Stimulated activated CD8-positive, alpha-beta memory T cell treated with anti-CD3 and anti-CD28 coated beads, Interleukin-7, amount 100 ng/mL, for 48 hours (primary cell): ENCODE measurements around the gene LDB1.

Experiments used
- DNase-seq, 2 donors: peaks; one replicate each; pipeline ENCODE4 v3.0.0-alpha.2; 2020; ENCODE audit warnings: low read depth in 1 of 2; ENCODE audit errors: extremely low read depth in 1 of 2

Gene LDB1

DNA sequence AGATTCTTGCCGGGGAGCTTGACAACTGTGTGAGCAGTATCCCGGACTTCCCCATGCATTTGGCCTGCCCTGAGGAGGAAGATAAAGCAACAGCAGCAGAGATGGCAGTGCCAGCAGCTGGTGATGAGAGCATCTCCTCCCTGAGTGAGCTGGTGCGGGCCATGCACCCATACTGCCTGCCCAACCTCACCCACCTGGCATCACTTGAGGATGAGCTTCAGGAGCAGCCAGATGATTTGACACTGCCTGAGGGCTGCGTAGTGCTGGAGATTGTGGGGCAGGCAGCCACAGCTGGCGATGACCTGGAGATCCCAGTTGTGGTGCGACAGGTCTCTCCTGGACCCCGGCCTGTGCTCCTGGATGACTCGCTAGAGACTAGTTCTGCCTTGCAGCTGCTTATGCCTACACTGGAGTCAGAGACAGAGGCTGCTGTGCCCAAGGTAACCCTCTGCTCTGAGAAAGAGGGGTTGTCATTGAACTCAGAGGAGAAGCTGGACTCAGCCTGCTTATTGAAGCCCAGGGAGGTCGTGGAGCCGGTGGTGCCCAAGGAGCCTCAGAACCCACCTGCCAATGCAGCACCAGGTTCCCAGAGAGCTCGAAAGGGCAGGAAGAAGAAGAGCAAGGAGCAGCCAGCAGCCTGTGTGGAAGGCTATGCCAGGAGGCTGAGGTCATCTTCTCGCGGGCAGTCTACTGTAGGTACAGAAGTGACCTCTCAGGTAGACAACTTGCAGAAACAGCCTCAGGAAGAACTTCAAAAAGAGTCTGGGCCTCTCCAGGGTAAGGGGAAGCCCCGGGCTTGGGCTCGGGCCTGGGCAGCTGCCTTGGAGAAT, 19.3 kb upstream of the LDB1 start:
- no peak for DNase-seq

DNA sequence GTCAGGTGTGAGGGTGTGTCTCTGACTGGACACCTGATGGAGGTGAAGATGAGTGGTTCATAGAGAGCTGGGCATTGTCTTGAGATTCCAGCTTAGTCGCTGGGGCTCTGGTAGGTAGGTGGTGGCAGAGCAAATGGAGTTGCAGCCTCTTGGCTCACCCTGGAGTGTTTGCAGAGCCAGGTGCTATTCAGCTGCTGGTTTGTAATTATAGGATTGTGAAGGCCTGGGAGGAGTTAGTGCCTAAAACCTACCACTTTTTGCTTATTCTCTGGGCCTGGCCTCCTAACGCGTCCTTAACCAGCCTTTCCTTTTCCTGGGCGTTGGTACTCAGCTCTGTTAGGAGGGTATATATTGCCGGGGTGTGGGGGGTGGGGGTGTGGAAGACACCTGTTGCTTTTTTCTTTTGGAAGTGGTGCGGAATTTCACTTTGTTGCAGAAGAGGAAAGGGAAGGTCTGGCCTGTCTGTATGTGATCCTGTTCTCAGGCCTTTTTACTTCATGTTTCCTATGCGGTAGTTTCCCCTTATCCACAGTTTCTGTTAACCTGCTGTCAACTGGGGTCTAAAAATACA, 15.9 kb upstream of the LDB1 start:
- no peak for DNase-seq

DNA sequence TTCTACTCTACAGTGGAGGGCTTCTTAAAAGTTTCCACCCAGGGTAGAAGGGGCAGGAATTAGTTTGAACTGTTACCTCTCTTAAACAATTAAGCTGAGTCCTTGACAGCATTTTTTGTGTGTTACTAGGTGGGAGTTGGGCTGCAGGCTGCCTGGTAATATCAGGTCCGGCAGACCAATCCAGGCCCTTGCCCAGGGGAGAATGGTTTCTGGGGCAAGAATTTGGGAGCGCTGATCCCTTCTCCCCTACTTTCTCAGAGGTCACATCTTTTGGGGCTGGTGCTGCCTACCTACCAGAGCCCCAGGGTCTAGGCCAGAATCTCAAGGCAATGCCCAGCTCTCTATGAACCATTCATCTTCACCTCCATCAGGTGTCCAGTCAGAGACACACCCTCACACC, 14.2 kb upstream of the LDB1 start:
- DNase-seq = no peak

DNA sequence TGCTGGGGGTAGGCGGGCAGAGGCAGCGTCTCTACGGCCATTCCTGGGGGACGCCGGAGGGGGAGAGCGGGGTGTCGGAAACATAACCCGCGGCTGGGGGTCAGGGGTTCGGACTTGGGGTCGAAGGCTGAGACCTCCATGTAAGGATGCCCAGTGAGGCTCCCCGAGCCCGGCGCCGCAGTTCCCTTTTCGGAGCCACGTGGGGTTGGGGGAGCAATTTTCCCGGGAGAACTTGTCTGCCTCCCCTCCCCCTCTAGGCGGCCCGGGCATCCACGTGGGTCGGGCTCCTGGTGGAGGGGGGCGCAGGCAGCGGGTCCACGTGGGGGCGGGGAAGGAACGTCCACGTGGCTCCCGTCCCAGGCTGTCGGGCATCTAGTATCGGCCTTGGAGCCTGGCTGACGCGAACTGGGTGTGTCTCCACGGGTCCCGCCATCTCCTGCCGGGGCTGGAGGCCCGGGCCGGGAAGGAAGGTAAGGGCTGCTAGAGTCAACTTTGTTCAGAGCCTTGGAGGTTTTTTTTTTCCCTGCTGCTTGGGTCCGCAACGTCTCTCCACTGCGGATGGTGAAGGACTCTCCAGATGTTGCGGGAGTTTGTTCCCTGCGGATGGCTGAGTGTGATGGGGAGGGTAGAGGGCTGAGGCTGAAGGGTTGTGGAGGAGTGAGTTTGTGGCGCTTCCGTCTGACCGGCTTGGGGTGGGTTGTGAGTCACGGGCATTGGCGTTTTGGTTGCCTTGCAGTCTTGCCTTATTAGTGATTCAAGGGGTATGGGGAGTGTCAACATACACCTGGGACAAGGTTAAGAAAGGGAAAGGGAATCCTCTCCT, 13.4 kb upstream of the LDB1 start:
- peak; percentile 58 to 62 for DNase-seq

DNA sequence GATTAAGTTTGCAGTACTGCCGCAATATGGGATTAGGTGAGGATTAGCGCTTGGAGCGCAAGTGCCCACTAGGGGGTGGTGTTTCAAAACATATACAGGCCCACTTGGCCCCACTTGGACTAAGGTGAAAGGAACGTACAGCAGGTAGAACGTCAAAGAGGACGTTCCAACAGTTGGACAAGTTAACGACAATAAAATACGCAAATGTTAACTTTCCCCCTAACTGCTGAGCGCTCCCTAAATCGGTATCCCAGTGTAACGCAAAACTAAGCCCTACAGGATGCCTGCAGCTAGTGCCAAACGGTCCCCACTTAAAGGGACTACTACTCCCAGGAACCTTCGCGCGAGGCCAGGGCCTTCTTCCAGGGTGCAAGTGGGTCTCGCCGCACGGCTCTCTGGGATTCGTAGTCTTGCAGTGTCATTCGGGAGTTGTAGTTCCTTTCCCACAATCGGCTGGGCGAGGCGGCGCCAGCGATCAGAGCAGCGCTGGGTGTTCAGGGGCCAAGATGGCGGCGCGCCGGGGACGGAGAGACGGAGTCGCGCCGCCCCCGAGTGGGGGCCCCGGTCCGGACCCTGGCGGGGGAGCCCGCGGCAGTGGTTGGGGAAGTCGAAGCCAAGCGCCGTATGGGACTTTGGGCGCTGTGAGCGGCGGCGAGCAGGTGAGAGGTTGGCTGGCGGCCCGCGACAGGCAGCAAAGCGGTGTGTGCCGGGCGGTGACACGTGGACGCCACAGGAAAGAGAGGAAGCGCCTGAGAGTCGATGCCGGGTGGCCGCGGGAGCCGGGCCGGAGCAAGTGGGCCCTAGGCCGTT, 12.6 kb upstream of the LDB1 start, which contains the start of gene PPRC1:
TSS of gene PPRC1 (plus strand) at position 478 of the 810 bp plus-strand sequence. CDS start at position 507, 29 bp downstream.
- peak; percentile 91 to 98 for DNase-seq

DNA sequence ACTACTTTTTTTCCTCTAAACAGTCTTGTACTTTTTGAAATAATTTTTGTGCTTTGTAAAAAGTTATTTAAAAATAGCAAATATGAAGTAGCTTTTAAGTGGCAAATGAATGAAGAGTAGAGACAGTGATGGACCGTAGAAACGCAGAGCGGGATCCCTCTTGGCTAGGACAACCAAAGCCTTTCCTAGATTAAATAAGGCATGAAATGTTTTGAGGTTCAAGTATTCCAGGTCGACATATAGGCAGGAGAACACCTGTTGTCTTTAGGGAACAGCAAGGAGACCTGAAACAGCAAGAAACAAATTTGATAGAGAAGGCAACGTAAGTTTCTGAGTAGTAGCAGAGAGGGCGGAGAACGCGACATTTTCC, 12.0 kb upstream of the LDB1 start:
- DNase-seq = no peak

DNA sequence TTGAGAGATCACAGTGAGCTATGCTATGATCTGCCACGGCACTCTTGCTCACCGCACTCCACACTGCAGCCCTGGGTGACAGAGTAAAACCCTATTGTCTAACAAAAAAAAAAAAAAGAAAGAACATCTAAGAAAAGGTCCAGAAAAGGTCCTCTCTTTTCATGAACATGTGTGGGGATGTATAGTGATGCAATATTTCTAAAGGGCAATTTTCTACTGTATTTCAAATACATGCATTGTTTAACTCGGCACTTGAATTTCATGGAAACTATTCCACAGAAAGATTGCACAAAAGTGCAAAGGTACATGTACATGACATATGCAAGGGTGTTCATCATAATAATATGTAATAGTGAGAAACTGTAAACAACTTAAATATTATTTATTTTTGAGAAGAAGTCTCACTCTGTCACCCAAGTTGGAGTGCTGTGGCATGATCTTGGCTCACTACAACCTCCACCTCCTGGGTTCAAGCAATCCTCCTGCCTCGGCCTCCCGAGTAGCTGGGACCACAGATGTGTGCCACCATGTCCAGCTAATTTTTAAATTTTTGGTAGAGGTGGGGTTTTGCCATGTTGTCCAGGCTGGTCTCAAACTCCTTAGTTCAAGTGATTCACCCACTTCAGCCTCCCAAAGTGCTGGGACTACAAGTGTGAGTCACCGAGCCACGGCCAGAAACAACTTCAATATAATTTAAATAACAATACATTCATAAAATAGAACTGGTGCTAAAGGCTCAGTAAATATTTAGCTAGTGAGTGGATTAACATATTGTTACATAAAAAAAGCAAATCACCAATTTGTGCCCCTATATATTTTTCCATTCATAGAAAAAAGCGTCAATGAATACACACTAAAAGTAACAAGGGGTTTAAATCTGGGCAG, 11.4 kb upstream of the LDB1 start:
- no peak for DNase-seq

DNA sequence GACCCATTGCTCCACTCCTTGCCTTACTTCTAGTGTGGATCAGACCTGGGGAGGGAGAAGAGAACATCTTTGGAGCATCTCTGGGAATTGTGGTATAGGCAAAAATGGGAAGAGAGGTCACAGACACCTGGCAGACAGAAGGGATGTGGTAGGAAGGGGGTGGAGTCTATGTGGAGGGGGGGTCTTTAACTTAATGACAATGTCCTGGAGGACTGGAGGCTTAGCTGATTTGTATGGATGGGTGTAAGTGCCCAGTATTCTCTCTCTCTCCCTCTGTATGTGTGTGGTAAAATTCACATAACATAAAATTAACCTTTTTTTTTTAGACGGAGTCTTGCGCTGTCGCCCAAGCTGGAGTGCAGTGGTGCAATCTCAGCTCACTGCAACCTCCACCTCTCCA, 3.1 kb upstream of the LDB1 start:
- DNase-seq = no peak

DNA sequence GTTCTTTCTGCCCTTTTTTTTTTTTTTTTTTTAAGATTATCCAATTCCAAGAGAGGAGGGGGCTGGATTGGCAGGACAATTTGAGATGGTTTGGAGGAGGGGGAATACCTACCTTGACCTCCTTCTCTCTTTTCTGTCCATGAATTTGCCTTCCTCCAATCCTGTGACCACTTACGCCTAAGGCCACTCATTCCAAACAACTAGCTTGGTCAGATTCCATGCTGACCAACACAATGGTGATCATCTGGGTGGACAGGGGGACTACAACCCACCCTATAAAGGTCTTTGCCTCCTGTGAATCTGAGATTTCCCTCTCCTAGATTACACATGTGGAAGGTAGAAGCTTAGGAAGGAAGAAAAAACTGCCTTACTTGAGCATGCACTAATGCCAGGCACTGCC, 2.3 kb upstream of the LDB1 start:
- DNase-seq = no peak

DNA sequence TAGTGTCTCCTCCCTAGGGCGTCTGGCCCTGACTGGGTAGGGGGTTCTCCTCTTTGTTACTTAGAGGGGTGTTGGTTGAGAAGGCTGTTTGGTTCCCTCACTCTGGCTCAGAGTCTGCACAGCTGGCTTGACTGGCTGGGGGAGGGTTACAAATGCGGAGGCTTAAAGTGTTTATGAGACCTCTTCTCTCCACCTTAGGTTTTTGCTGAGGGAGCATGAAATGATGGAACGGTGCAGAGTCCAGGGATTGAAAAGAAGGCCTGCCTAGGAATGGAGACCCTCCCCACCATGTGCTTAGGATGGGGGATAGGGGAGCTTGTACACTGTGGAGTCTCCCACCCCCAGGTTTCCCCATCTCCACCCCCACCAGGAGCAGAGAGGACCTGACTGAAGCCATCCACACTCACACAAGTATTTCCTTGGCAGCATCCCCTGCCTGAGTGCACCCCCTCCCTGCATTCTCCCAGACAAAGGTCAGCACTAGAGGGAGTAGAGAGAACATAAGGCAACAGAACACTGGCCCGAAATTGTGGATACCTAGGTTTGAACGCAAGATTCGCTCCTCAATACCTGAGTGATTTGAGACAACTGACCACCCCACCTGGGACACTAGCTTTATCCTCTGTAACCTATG, 1.7 kb upstream of the LDB1 start:
- no peak for DNase-seq

DNA sequence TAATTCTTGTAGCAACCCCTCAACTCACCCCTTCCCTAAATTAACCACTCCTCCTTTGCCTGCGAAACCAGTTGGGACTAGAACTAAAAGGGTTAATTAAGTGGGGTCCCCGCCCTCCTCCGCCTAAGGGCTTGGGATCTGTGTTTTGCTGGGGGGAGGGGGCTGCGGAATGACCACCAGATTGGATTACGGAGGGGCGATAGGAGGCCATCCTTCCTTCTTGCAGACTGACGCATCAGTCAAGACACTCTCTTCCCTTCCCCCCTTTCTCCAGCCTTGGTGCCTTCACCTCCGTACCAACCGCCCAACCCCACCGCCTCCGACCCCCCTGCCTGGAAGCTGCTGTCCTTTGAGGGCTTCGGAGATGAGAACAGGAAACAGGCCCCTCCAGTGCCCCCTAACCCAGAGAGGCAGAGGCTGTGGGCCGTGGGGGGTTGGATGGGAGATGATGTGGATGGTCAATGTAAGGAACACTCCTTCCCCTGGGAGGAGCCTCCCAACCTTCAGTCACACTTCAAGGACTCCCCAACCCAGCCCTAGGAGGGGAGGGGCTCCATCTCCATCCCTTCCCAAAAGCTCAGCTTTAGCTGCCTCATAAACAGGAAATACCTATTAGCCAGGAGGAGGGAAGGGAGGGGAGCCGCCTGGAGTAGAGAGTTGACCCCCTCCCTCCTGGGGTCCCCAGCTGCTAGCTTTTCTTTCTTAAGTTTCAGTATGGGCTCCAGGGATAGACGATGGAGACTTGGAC, 997 bp upstream of the LDB1 start:
- no peak for DNase-seq

DNA sequence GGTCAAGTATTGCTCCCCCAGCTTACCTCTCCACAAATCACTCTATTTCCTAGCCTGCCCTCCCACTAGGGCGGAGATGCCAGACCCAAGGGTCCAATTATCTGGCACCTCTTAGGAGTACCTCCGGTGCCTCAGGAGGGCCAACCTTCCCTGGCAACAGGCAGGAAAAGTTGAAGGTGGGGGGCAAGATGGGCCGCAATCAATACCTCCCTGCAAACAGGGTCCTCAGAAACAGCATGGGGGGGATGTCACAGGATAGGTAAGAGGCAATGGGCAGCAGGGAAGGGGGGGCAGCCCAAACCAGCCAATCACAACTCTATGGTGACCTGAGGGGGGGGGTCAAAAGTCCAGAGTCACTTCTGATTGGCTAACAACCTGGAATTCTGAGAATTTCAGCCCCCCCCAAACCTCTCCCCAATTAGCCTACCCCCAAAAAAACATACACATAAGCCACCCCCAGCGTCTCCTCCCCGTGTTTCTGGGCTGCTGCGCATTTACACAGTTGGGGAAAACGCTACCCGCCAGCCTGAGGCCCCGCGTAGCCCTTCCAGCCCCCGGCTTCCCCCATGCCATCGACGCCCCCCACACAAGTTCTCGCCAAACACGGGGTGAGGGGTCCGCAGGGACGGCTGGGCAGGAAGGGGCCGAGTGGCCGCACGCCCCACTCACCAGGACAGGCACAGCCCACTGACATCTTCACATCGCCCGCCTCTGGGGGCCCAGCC, 589 bp downstream of the LDB1 start:
- DNase-seq = peak; percentile 37 to 61

DNA sequence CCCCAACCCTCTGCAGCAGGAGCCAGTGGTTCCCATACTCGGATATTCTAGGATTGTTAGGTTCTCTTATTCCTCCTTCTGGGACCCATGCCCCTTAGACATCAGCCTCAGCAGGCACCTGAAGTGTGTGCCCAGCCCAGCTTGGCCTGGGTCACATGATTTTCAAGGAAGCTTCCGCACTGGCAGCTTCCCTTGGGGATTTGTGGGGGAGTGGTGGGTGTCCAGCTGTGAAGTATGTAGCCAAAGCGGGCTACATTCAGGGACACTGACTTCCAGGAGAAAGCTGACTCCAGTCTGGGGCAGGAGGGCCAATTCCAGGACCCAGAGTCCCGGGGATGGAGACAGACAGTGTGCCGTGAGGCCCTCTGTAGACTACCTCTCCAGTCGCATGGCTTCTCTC, 1.3 kb downstream of the LDB1 start:
- no peak for DNase-seq

DNA sequence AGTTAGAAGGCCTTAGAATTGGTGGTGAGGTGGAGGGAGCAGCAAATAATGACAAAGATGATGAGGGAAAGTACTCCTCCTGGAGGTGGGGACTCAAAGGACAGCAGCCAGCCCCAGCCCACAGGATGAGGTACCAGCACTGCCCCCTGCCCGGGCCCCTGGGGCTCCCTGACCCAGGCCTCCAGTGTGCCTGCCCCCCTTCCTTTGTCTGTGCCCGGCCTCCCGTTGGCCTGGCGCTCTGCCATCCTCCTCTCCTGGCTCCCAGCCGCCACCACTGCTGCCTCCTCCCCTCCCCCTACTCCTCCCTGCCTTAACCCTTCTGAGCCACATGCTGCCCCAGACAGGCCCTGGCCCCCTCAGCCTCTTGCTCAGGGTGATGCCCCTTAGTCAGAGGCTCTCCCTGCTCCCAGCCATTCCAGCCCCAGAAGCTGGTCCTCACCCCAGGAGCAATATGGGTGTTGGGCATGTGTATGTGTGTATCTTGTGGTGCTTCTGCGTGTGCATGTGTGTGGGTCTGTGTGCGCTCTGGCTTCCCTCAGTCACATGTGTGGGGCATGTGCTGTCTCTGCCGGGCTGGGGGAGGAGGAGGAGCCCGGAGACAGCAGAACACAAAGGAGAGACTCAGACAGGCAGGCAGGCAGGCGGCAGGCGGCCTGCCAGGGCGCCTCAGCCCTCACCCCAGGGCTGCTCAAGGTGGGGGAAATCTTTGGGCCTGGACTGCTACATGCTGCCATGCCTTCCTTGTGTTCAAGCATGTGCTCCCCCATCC, 2.6 kb downstream of the LDB1 start:
- peak; percentile 37 to 45 for DNase-seq

DNA sequence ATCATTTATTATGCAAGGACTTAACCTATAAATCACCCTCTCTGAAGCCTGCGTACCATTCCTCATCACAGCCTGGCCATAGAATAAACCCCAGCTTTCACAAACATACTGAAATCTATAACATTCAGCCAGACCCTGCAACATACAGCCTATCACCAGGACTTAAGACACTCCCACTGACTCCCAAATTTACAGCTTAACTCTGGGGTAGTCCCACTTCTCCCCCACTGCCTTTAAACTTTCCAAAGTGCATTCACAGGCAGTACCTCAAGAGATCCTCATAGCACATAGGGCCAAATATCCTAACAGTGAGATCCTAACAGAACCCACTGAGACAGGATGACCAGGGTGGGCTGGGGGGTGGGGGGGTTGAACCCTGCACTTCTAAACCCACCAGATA, 3.5 kb downstream of the LDB1 start:
- DNase-seq = no peak

DNA sequence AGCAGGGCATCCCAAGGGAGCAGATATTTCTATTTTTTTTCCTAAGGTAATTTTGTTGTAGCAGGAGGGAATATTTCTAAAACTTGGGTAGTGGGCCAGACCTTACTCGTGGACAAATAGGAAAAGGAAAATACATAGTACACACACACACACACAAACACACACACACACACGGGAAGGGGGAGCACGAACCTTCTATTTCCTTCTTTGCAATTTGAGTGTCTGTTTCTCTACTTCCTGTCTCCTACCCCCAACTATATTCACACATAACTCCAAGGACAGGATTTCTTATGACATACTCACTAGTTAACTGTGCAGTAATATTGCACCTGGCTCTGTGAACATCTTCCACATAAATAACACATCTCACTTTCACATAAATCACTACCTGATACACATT, 4.4 kb downstream of the LDB1 start:
- no peak for DNase-seq

DNA sequence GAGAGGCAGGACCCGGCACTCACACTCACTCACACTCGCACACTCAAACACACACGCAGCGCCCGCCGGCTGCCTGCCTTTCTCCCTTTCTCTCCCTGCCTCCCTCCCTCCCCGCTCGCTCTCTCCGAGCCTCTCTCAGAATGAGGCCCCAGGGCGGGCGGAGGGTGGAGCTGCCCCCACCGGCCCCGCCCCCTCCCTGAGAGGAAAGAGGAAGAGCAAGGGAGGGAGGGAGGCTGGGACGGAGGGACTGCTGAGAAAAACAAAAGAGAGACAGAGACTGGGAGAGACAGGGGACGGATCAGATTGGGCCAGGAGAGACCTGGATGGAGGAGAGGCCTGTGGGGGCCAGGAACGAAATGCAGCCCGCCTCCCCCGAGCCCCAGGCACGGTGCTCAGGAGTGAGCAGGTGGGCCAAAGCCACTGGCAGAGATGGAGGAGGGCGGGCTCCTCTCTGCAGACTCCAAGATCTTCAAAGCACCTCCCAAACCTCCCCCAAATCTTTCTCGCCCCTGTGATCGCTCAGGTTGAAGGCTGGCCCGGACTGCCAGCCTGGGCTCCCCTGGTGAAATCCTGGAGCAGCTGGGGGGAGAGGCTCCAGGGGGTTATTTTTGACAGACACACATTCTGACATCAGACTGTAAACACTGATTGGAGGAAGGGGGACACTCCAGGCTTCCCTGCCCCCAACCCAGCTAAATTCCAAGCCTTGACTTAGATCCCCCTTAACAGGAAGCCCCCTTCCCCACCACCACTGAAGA, 5.1 kb downstream of the LDB1 start:
- peak; percentile 79 to 83 for DNase-seq
